GM12864 (cell line): ENCODE measurements around the gene KISS1R.

Source experiments
- DNase-seq: peaks from one replicate; pipeline ENCODE4 v3.0.0-alpha.2; 2011; ENCODE audit warnings: low read depth
- H3K4me3 ChIP-seq: 2 replicates; pipeline ENCODE4 v1.5.1; 2011; ENCODE audit warnings: mild to moderate bottlenecking, low read depth, low read length, control low read depth
- TF ChIP-seq, protein P1 (sequence below): IDR thresholded peaks from 2 replicates; pipeline ENCODE4 v1.5.1; 2011; ENCODE audit warnings: low read depth, mild to moderate bottlenecking, moderate library complexity, low read length, control low read depth, inconsistent platforms; ENCODE audit errors: missing control alignments

Gene KISS1R

DNA sequence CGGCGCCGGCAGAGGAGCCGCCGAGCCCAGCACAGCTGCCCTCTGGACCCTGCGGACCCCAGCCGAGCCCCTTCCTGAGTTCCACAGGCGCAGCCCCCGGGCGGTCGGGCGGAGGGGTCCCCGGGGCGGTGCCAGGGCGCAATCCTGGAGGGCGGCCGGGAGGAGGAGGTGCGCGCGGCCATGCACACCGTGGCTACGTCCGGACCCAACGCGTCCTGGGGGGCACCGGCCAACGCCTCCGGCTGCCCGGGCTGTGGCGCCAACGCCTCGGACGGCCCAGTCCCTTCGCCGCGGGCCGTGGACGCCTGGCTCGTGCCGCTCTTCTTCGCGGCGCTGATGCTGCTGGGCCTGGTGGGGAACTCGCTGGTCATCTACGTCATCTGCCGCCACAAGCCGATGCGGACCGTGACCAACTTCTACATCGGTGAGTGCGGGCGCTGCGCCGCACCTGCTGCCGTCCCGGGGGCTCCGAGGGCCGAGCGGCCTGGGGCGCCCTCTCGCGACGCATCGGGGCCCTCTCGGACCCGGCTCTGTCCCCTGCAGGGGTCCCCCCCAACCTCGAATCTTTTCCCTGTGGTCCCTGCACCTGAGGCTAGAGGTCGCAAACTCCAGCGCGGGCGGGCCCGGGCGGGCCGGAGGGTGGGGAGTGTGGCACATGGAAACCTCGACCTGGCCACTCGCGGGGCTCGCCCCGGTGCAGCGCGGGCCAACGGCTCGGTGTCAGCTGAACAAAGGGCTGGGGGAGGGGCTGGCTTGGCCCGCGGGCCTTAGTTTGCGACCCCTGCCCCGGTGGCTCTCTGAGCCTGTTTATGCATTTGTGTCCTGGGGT lies at the start of gene KISS1R:
Gene KISS1R, plus strand, starts transcription at position 11 of the 829 bp plus-strand sequence. Its CDS starts 170 bp downstream, at position 181.
- peak within 1 kb of the TSS; percentile 44 for H3K4me3 ChIP-seq
- no peak for DNase-seq
- TF ChIP-seq, protein P1, sequence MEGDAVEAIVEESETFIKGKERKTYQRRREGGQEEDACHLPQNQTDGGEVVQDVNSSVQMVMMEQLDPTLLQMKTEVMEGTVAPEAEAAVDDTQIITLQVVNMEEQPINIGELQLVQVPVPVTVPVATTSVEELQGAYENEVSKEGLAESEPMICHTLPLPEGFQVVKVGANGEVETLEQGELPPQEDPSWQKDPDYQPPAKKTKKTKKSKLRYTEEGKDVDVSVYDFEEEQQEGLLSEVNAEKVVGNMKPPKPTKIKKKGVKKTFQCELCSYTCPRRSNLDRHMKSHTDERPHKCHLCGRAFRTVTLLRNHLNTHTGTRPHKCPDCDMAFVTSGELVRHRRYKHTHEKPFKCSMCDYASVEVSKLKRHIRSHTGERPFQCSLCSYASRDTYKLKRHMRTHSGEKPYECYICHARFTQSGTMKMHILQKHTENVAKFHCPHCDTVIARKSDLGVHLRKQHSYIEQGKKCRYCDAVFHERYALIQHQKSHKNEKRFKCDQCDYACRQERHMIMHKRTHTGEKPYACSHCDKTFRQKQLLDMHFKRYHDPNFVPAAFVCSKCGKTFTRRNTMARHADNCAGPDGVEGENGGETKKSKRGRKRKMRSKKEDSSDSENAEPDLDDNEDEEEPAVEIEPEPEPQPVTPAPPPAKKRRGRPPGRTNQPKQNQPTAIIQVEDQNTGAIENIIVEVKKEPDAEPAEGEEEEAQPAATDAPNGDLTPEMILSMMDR, result peak; percentile 54

DNA sequence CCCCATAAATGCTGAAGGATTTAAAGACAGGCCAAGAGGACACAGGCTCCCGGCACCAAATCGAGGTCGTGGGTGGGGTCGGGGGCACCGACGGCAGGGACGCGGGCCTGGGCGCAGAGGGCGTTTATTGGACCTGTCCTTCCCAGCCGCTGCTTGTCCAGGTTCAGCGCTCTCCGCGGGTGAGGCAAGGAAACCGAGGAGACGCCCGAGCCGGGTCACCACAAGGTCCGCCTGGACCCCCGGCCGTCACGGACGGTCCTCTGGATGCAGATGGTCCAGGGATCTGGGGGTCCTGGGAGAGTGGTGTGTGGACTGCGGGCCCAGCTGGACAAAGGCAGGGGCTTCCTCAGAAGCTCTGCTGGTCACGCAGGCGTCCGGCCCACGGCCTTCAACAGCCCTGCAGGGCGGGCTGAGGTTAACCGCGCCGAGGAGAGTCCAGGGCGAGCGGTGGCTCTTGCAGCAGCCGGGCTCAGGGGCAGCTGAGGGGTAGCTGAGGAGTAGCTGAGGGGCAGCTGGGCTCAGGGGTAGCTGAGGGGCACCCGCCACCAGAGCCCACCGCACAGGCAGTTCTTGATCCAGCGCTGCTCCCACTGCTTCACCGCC lies 49.2 kb upstream of the KISS1R start:
- no peak for DNase-seq
- H3K4me3 ChIP-seq, result no peak overlapping the region
- TF ChIP-seq, protein P1, result no peak

DNA sequence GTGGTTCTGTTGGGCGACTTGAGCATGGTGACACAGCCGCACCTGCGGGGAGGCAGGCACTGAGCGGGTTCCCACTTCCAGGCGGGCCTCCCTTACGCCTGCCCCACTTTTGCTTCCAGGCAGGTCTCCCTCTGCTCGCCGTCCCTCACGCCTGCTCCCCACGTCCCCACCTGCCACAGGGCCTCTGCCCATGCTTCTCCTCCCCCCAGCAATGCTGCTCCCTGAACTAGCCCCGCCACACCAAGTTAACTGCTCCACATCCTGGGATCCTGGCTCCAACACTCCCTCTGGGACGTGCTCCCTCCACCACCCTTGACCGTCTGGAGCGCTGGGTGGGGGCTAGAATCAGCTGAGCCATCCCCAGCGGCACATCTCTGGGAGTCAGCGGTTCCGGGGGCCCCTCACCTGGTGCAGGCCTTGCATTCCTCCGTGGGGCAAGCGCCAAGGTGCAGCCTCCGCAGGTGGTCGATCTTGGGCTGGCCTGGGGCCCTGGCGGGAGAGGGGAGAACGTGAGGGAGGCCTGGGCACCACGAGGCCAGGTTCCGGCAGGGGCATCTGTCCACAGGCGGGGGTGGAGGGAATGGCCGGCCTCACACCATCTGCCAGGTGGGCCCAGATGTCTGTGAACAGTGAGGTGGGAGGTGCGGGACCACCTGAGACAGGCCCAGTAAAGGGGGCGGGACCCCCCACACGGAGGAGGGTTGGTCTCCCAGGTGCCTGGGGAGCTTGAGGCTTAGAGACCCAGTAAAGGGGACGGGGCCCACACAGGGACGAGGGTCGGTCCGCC lies 48.5 kb upstream of the KISS1R start:
- no peak for DNase-seq
- no peak overlapping the region for H3K4me3 ChIP-seq
- TF ChIP-seq, protein P1, result no peak

DNA sequence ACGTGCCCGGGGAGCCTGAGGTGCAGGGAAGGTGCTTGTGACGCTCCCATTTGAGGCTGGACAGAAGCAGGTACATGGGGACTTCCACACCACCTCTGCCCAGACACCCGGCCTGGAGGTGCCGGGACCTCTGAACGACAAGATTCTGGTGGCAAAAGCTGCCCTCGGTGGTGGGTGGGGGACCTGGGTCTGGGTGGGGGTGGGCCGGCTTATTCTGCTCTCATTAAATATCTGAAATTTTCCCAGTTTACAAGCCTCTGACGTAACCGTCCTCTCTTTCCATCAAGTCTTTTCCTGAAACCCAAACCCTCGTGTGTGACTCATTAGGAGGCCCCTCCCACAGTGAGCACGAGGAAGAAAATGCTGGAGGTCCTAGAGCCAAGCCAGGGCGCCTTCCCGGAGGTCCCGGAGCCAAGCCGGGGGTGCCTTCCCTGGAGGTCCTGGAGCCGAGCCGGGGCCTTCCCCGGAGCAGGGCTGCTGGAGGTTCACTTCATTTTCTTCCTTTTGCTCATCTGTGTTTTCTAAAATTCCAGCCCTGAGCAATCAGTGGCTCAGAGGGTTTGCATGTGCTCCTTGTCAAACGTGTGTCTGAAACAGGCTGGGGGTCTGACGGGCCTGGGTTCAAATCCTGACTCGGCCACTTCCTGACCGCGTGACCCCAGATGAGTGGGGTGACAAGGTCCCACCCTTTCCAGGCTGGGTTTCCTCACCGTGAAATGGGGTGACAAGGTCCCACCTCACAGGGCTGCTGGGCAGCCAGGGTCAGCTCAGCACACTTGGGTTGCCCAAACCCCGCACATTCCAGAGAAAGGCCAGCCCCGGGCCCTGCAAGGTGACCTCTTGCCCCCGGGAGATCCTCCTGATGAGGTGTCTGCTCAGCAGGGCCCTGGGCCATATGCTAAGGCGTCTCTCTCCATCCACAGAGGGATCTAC lies 47.6 kb upstream of the KISS1R start:
- H3K4me3 ChIP-seq, result no peak overlapping the region
- TF ChIP-seq, protein P1, result no peak
- DNase-seq, result no peak

DNA sequence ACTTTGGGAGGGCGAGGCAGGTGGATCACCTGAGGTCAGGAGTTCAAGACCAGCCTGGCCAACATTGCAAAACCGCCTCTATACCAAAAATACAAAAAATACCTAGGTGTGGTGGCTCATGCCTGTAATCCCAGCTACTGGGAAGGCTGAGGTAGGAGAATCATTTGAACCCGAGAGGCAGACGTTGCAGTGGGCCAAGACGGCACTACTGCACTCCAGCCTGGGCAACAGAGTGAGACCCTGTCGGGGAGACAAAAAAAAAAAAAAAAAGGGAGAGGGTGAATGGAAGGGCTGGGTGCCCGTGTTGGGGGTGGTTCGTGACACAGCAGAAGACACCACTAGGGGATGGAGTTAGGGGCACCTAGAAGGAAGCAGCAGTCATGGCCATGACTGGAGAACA lies 46.8 kb upstream of the KISS1R start:
- TF ChIP-seq, protein P1, result no peak
- no peak for DNase-seq
- no peak overlapping the region for H3K4me3 ChIP-seq

DNA sequence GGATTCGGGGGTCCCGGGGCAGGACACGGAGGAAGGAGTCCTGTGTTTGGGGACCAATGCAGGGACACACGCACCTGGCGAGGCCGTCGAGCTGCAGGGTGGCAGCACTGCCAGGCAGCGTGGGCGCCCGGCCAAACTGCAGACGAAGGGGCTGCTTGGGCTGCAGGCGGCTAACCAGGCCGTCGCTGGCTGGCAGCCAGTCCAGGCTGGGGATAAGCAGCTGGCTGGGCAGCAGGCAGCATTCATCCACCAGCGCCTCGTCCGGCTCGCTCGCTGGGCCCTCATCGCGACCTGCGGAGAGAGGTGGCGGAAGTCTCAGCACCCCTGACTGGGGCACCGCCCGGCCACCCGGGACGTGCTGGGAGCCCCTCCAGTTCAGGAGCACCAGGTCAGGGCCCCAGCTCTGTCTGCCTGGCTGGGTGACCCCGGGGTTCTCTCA lies 46.2 kb upstream of the KISS1R start:
- no peak for DNase-seq

More for the DNA sequence above, 46.2 kb upstream of the KISS1R start:
- no peak overlapping the region for H3K4me3 ChIP-seq
- TF ChIP-seq, protein P1, result no peak
